ENCODE measurements around the gene ROCK2. TPM values are rescaled to one million over a fixed set of nuclear protein-coding genes. Genes with fewer than 3 reads are reported as not detected.

ROCK2 gene
- total RNA-seq, 3 donors from 2014 or later (not counting 1 experiment from before 2014, with no cell fraction given): 19.9 to 28.2 (median 21.9) TPM

GRCh38 chr2:11325961-11326676, 18.3 kb downstream of the ROCK2 start:
- WGBS (ENCODE audit: insufficient coverage): 52% methylated on average over 4 of the region's 4 CpGs
- Histone ChIP-seq H3K9me3 (ENCODE audit: control insufficient read depth, insufficient read depth, low read length) (no peaks in the 10 kb centered on the region), H3K4me1 (ENCODE audit: control insufficient read depth, insufficient read depth, low read length) (no peaks in the 10 kb centered on the region), H3K27me3 (ENCODE audit: control insufficient read depth, insufficient read depth, low read length) (no peaks in the 10 kb centered on the region), H3K4me3 (ENCODE audit: low read length) (no peak overlapping the region), H3K36me3 (ENCODE audit: control insufficient read depth, insufficient read depth, low read length) (no peaks in the 10 kb centered on the region), H3K27ac (ENCODE audit: low read length) (no peak overlapping the region)
- TF ChIP-seq CTCF (IDR thresholded peaks at IDR 0.05): no peak
- H3K9me3 Mint-ChIP-seq: no peaks in the 10 kb centered on the region
- peaks cover 19 to 27% of the 10 kb centered on the region in 2 donors for H3K4me1 Mint-ChIP-seq
- H3K4me3 Mint-ChIP-seq: no peak overlapping the region
- no peaks in the 10 kb centered on the region for H3K36me3 Mint-ChIP-seq
- intact Hi-C loops (cut with micrococcal nuclease): no loop called here
- ATAC-seq: no peak
- H3K27me3 Mint-ChIP-seq (ENCODE audit: low read depth in 2 of 2): no peaks in the 10 kb centered on the region
- no peak overlapping the region for H3K27ac Mint-ChIP-seq
- no peak for DNase-seq

- H3K27ac Mint-ChIP-seq: no peak overlapping the region
- H3K9me3 ChIP-seq (ENCODE audit: control insufficient read depth, insufficient read depth, low read length): no peaks in the 10 kb centered on the region
- WGBS (ENCODE audit: insufficient coverage): 94% methylated on average over 3 of the region's 3 CpGs
- intact Hi-C loops (cut with micrococcal nuclease): no loop called here
- H3K36me3 Mint-ChIP-seq: no peaks in the 10 kb centered on the region
- no peaks in the 10 kb centered on the region for H3K9me3 Mint-ChIP-seq
- H3K4me3 ChIP-seq (ENCODE audit: low read length): no peak overlapping the region
- H3K4me1 Mint-ChIP-seq: peaks cover 20 to 39% of the 10 kb centered on the region in 2 donors
- no peaks in the 10 kb centered on the region for H3K36me3 ChIP-seq (ENCODE audit: control insufficient read depth, insufficient read depth, low read length)
- DNase-seq: no peak
- no peak overlapping the region for H3K4me3 Mint-ChIP-seq
- no peaks in the 10 kb centered on the region for H3K27me3 Mint-ChIP-seq (ENCODE audit: low read depth in 2 of 2)
- TF ChIP-seq CTCF (IDR thresholded peaks at IDR 0.05): no peak
- ATAC-seq: no peak
- no peak overlapping the region for H3K27ac ChIP-seq (ENCODE audit: low read length)
- H3K4me1 ChIP-seq (ENCODE audit: control insufficient read depth, insufficient read depth, low read length): no peaks in the 10 kb centered on the region
- H3K27me3 ChIP-seq (ENCODE audit: control insufficient read depth, insufficient read depth, low read length): no peaks in the 10 kb centered on the region
Observed at GRCh38 chr2:11321847-11322246, 22.6 kb downstream of the ROCK2 start.

GRCh38 chr2:11320698-11321492, 23.5 kb downstream of the ROCK2 start:
- H3K27ac Mint-ChIP-seq: no peak overlapping the region
- no peak overlapping the region for H3K27ac ChIP-seq (ENCODE audit: low read length)
- WGBS (ENCODE audit: insufficient coverage): 98% methylated on average over 17 of the region's 17 CpGs
- ATAC-seq: no peak
- H3K36me3 ChIP-seq (ENCODE audit: control insufficient read depth, insufficient read depth, low read length): no peaks in the 10 kb centered on the region
- no peak overlapping the region for H3K4me3 ChIP-seq (ENCODE audit: low read length)
- peaks cover 20 to 44% of the 10 kb centered on the region in 2 donors for H3K4me1 Mint-ChIP-seq
- intact Hi-C loops (cut with micrococcal nuclease): no loop called here
- DNase-seq: no peak
- no peaks in the 10 kb centered on the region for H3K27me3 Mint-ChIP-seq (ENCODE audit: low read depth in 2 of 2)
- H3K27me3 ChIP-seq (ENCODE audit: control insufficient read depth, insufficient read depth, low read length): no peaks in the 10 kb centered on the region
- no peaks in the 10 kb centered on the region for H3K9me3 Mint-ChIP-seq
- H3K36me3 Mint-ChIP-seq: no peaks in the 10 kb centered on the region
- H3K4me1 ChIP-seq (ENCODE audit: control insufficient read depth, insufficient read depth, low read length): no peaks in the 10 kb centered on the region
- TF ChIP-seq CTCF (IDR thresholded peaks at IDR 0.05): no peak
- H3K9me3 ChIP-seq (ENCODE audit: control insufficient read depth, insufficient read depth, low read length): no peaks in the 10 kb centered on the region
- no peak overlapping the region for H3K4me3 Mint-ChIP-seq
